Endothelial cell of umbilical vein (primary cell): Measurements from ENCODE around the gene UQCRC1.

ENCODE experiments used
- CTCF ChIP-seq, 2 donors: IDR thresholded peaks; 1 replicate in 1 of 2; 2 replicates in 1 of 2; pipeline ENCODE4 v1.5.1; 2011; ENCODE audit warnings: low read length in 2 of 2, mild to moderate bottlenecking in 2 of 2, moderate library complexity in 2 of 2, control low read depth in 1 of 2, inconsistent platforms in 1 of 2, low read depth in 1 of 2; ENCODE audit not compliant: insufficient read depth in 1 of 2; ENCODE audit errors: extremely low read depth in 1 of 2
- JUN ChIP-seq: IDR thresholded peaks from 2 replicates; pipeline ENCODE4 v1.6.1; 2011; ENCODE audit warnings: borderline replicate concordance, low read depth; ENCODE audit not compliant: insufficient read length, insufficient read depth

DNA sequence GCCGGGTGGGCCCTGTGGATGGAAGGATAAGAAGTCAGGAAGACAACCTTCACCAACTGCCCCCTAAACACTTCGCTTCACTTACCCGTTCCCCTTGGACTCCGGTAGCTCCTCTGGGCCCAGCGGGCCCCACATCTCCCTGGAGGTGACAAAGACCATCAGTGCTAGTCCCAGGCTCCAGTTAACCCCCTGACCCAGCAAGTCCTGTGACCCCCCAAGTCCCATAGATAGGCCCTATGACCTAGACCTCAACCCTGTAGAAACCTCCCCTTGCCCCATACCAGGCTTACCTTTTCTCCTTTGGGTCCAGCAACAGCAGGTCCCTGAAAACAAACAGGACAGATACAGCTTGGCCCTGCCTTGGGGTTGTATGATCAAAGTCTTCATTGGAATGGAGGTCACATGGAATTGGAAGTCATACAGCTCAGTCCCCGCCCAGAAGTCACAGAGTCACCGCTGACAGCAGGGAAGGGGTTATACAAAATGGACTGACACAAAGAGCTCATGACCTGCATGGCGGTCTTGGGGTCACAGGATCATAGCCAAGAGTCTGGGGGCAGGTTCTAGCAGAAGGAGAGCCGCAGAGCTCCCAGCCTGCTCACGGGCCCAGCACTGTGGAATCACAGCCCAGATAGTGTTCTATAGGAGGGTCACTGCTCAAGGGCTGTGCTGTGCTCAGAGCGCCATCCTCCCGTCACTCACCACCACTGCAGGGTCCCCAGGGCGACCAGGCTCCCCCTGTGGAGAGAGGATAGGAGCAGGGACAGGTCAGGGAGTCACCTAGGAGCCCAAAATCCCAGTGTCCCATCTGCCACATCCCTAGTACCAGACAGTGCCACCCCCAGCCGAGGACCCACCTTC is 27.6 kb downstream of the UQCRC1 start:
- TF ChIP-seq CTCF (IDR thresholded peaks at IDR 0.05; ENCODE audit: extremely low read depth in 1 of 2, insufficient read depth in 1 of 2, low read depth in 1 of 2, low read length in 2 of 2) = no peak
- TF ChIP-seq JUN = no peak
